HEK293T (cell line): ENCODE data around the gene MICAL2.

ENCODE experiments used
- ARNT ChIP-seq: fragments of 450-650 bp; IDR thresholded peaks from 2 replicates; pipeline ENCODE4 v1.6.1; 2017; ENCODE audit warnings: mild to moderate bottlenecking
- BHLHE40 ChIP-seq: fragments of 450-650 bp; IDR thresholded peaks from 2 replicates; pipeline ENCODE4 v1.6.1; 2016; ENCODE audit warnings: mild to moderate bottlenecking, moderate library complexity, borderline replicate concordance
- FOXA1 ChIP-seq: fragments of 450-650 bp; IDR thresholded peaks from 2 replicates; pipeline ENCODE4 v1.6.1; 2016; ENCODE audit warnings: mild to moderate bottlenecking
- FOXK2 ChIP-seq: fragments of 450-650 bp; IDR thresholded peaks from 2 replicates; pipeline ENCODE4 v1.6.1; 2016; ENCODE audit warnings: mild to moderate bottlenecking
- FOXM1 ChIP-seq: fragments of 450-650 bp; IDR thresholded peaks from 2 replicates; pipeline ENCODE4 v1.6.1; 2017; ENCODE audit warnings: mild to moderate bottlenecking, borderline replicate concordance
- L3MBTL2 ChIP-seq: fragments of 450-650 bp; conservative IDR thresholded peaks from 2 replicates; pipeline ENCODE4 v1.6.1; 2016; ENCODE audit warnings: mild to moderate bottlenecking
- LEF1 ChIP-seq: fragments of 450-650 bp; IDR thresholded peaks from 2 replicates; pipeline ENCODE4 v1.6.1; 2017; ENCODE audit warnings: mild to moderate bottlenecking, borderline replicate concordance
- NFRKB ChIP-seq: fragments of 450-650 bp; IDR thresholded peaks from 2 replicates; pipeline ENCODE4 v1.6.1; 2016; ENCODE audit warnings: mild to moderate bottlenecking, moderate library complexity
- SP1 ChIP-seq: fragments of 450-650 bp; IDR thresholded peaks from 2 replicates; pipeline ENCODE4 v1.6.1; 2017
- SUZ12 ChIP-seq: fragments of 450-650 bp; IDR thresholded peaks from 2 replicates; pipeline ENCODE4 v1.6.1; 2016; ENCODE audit warnings: mild to moderate bottlenecking
- TARDBP ChIP-seq: fragments of 450-650 bp; IDR thresholded peaks from 2 replicates; pipeline ENCODE4 v1.6.1; 2016
- ZNF384 ChIP-seq: fragments of 450-650 bp; IDR thresholded peaks from 2 replicates; pipeline ENCODE4 v1.6.1; 2016

DNA sequence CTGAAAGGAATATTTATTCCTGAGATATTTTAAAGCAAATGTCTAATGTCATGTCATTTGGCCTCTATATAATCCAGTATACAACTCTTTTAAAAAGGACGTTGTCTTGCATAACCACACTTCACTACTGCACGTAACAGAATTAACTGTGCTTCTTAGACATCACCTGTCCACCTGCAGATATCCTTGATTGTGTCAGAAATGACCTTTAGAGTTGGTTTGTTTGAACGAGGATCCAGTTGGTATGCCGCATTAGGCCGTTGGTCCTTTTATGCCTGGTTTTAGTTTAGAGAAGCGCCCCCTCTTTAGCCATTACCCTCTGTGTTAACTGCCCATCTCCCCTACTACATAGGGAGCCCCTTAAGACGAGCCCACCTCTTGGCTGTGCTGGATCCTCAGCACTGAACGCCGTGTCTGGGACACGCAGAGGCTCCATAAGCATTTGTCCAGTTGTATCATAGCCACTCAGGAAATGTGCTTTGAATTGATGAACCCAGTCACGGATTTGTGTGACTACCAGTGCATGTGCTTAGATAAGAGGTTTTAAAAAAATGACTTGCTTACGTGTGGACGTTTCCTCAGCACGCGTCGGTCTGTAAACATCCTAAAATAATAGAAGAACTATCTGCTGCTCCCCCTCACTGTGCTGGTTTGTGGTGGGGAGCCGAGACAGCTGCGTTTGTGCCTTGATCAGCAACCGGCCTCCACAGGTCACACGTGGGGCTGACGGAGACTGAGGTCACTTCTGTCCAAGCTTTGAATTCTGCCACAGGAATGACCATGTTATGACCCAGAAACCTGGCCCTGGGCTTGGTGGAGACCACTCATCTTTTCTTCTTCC lies 4.0 kb downstream of the MICAL2 start:
- no peak for TF ChIP-seq SP1
- TF ChIP-seq FOXK2 = no peak
- TF ChIP-seq SUZ12 = no peak
- no peak for TF ChIP-seq ARNT
- no peak for TF ChIP-seq TARDBP
- no peak for TF ChIP-seq BHLHE40
- TF ChIP-seq L3MBTL2 = no peak
- TF ChIP-seq FOXA1 = no peak
- no peak for TF ChIP-seq ZNF384
- no peak for TF ChIP-seq FOXM1
- no peak for TF ChIP-seq NFRKB
- no peak for TF ChIP-seq LEF1
